HG02852 (cell line): ENCODE results near the gene CLDN5.

Experiments
- ATAC-seq: cut with Tn5 transposase; IDR thresholded peaks from one replicate; pipeline ENCODE4 v1.9.1; 2021; ENCODE audit warnings: mild to moderate bottlenecking, moderate library complexity; ENCODE audit not compliant: unreplicated experiment

The CLDN5 gene

GRCh38 chr22:19483481-19484244, 40.5 kb downstream of the CLDN5 start:
- no peak for ATAC-seq

GRCh38 chr22:19482297-19482696, 41.9 kb downstream of the CLDN5 start:
- no peak for ATAC-seq

GRCh38 chr22:19480789-19481188, 43.4 kb downstream of the CLDN5 start:
- ATAC-seq, result no peak

GRCh38 chr22:19480173-19480568, 44.0 kb downstream of the CLDN5 start:
- no peak for ATAC-seq

- ATAC-seq, result peak; percentile 76
These were observed 44.6 kb downstream of the CLDN5 start, which contains the start of gene CDC45 for GRCh38 chr22:19479355-19480172. TSS of gene CDC45 (plus strand) at chr22:19479920. CDS start at chr22:19479969, 49 bp downstream.

GRCh38 chr22:19478901-19479354, 45.3 kb downstream of the CLDN5 start, which contains the start of gene UFD1:
TSS of gene UFD1 (minus strand) at chr22:19479193. CDS start at chr22:19479085, 108 bp downstream.
- peak; percentile 63 for ATAC-seq

GRCh38 chr22:19478045-19478900, 45.9 kb downstream of the CLDN5 start:
- ATAC-seq, result no peak

GRCh38 chr22:19477321-19478044, 46.7 kb downstream of the CLDN5 start:
- no peak for ATAC-seq

- no peak for ATAC-seq
These were observed 48.2 kb downstream of the CLDN5 start for GRCh38 chr22:19476023-19476422.

- no peak for ATAC-seq
These were observed 50.6 kb downstream of the CLDN5 start for GRCh38 chr22:19473578-19473977.
